GM23338 (cell line): ENCODE data around the gene STAM. TPM values are rescaled to one million over a fixed set of nuclear protein-coding genes. Genes with fewer than 3 reads are reported as not detected.

ENCODE experiments used
- ATAC-seq: fragments of 200-7000 bp; cut with Tn5 transposase; 3 replicates; pipeline ENCODE4 v1.9.1; 2020
- DNase-seq: peaks from one replicate; pipeline ENCODE4 v3.0.0-alpha.2; 2015; ENCODE audit warnings: low spot score
- H2AFZ ChIP-seq: fragments of 200-600 bp; sonication (generic); 2 replicates; pipeline ENCODE4 v1.8.0; 2016; ENCODE audit warnings: antibody characterized with exemption, mild to moderate bottlenecking, moderate library complexity
- H3F3A ChIP-seq: fragments of 200-600 bp; sonication (generic); replicated peaks from 2 replicates; pipeline ENCODE4 v1.8.0; 2017; ENCODE audit warnings: antibody characterized with exemption, mixed run types, low read depth
- H3K27ac ChIP-seq: fragments of 200-600 bp; sonication (generic); 2 replicates; pipeline ENCODE4 v1.6.1; 2016; ENCODE audit warnings: low read depth
- H3K27me3 ChIP-seq: fragments of 200-600 bp; sonication (generic); 2 replicates; pipeline ENCODE4 v1.8.0; 2016; ENCODE audit warnings: mild to moderate bottlenecking, mixed run types, moderate library complexity; ENCODE audit not compliant: insufficient read depth
- H3K36me3 ChIP-seq: fragments of 200-600 bp; sonication (generic); 2 replicates; pipeline ENCODE4 v1.8.0; 2016; ENCODE audit warnings: mild to moderate bottlenecking; ENCODE audit not compliant: insufficient read depth
- H3K4me1 ChIP-seq: fragments of 200-600 bp; sonication (generic); 2 replicates; pipeline ENCODE4 v1.8.0; 2016; ENCODE audit warnings: mild to moderate bottlenecking, moderate library complexity; ENCODE audit not compliant: insufficient read depth
- H3K4me2 ChIP-seq: fragments of 200-600 bp; sonication (generic); 2 replicates; pipeline ENCODE4 v1.7.1; 2017; ENCODE audit warnings: mixed run types
- H3K4me3 ChIP-seq: fragments of 200-600 bp; sonication (generic); 2 replicates; pipeline ENCODE4 v1.6.1; 2016; ENCODE audit warnings: mixed run types
- H3K79me2 ChIP-seq: fragments of 200-600 bp; sonication (generic); replicated peaks from 2 replicates; pipeline ENCODE4 v1.8.0; 2017; ENCODE audit warnings: mild to moderate bottlenecking; ENCODE audit not compliant: insufficient read depth
- H3K9me2 ChIP-seq: fragments of 200-600 bp; sonication (generic); 2 replicates; pipeline ENCODE4 v1.8.0; 2017; ENCODE audit not compliant: insufficient read depth
- H4K20me1 ChIP-seq: fragments of 200-600 bp; sonication (generic); replicated peaks from 2 replicates; pipeline ENCODE4 v1.8.0; 2017; ENCODE audit warnings: mild to moderate bottlenecking; ENCODE audit not compliant: insufficient read depth
- H3K27ac Mint-ChIP-seq: 2 replicates; pipeline ENCODE4 v1.8.0; 2020; ENCODE audit warnings: inconsistent platforms, mild to moderate bottlenecking, moderate library complexity, mixed read lengths
- H3K27me3 Mint-ChIP-seq: 3 replicates; pipeline ENCODE4 v1.8.0; 2022; ENCODE audit warnings: low read depth, mild to moderate bottlenecking, moderate library complexity, mixed read lengths, inconsistent platforms; ENCODE audit not compliant: insufficient read depth, poor library complexity
- H3K36me3 Mint-ChIP-seq: 3 replicates; pipeline ENCODE4 v1.8.0; 2021; ENCODE audit warnings: low read depth, mild to moderate bottlenecking, inconsistent platforms, moderate library complexity, mixed read lengths
- H3K4me1 Mint-ChIP-seq: 3 replicates; pipeline ENCODE4 v1.8.0; 2020; ENCODE audit warnings: mild to moderate bottlenecking, inconsistent platforms, mixed read lengths
- H3K4me3 Mint-ChIP-seq: 3 replicates; pipeline ENCODE4 v1.8.0; 2021; ENCODE audit warnings: moderate library complexity, mild to moderate bottlenecking, inconsistent platforms, mixed read lengths
- H3K9me3 Mint-ChIP-seq: 3 replicates; pipeline ENCODE4 v1.8.0; 2020; ENCODE audit warnings: moderate library complexity, mild to moderate bottlenecking, inconsistent platforms, mixed read lengths
- CREB1 ChIP-seq: fragments of 250-450 bp; sonication (Bioruptor Pico); IDR thresholded peaks from 2 replicates; pipeline ENCODE4 v1.5.0; 2020; ENCODE audit warnings: low read depth, mild to moderate bottlenecking, moderate library complexity
- ETS1 ChIP-seq: IDR thresholded peaks from 2 replicates; pipeline ENCODE4 v1.6.1; 2016; ENCODE audit warnings: antibody characterized with exemption
- EZH2 ChIP-seq: fragments of 200-600 bp; sonication (generic); IDR thresholded peaks from one replicate; pipeline ENCODE4 v1.8.0; 2017; ENCODE audit warnings: antibody characterized with exemption, mild to moderate bottlenecking, low read depth; ENCODE audit not compliant: unreplicated experiment
- JUNB ChIP-seq: IDR thresholded peaks from one replicate; pipeline ENCODE4 v1.6.1; 2016; ENCODE audit warnings: antibody characterized with exemption; ENCODE audit not compliant: unreplicated experiment
- NANOG ChIP-seq: IDR thresholded peaks from 2 replicates; pipeline ENCODE4 v1.6.1; 2016; ENCODE audit warnings: antibody characterized with exemption, borderline replicate concordance
- POLR2AphosphoS5 ChIP-seq: IDR thresholded peaks from 2 replicates; pipeline ENCODE4 v1.6.1; 2016; ENCODE audit warnings: antibody characterized with exemption, low read depth
- REST ChIP-seq: IDR thresholded peaks from one replicate; pipeline ENCODE4 v1.6.1; 2018; ENCODE audit warnings: antibody characterized with exemption; ENCODE audit not compliant: unreplicated experiment
- STAT1 ChIP-seq: IDR thresholded peaks from one replicate; pipeline ENCODE4 v1.6.1; 2016; ENCODE audit warnings: antibody characterized with exemption; ENCODE audit not compliant: unreplicated experiment
- ZNF114 ChIP-seq: fragments of 250-450 bp; sonication (Bioruptor Pico); IDR thresholded peaks from 2 replicates; pipeline ENCODE4 v1.5.0; 2020; ENCODE audit warnings: mild to moderate bottlenecking, moderate library complexity
- ZNF331 ChIP-seq: fragments of 250-450 bp; sonication (Bioruptor Pico); IDR thresholded peaks from 2 replicates; pipeline ENCODE4 v1.5.0; 2020; ENCODE audit warnings: low read depth, mild to moderate bottlenecking, moderate library complexity
- polyA plus RNA-seq: library from polyadenylated mRNA; unstranded; fragments of >200 nt; fragmentation: Nextera tagmentation; extraction: Ambion mirVana; gene quantifications from 2 replicates; pipeline ENCODE4 v1.2.1, GENCODE V29; 2016
- total RNA-seq: library from RNA; depleted of rRNA; stranded (reverse); fragments of >200 nt; shearing (Covaris generic); gene quantifications from 2 replicates; pipeline ENCODE4 v1.2.3, GENCODE V29; 2014
- TF ChIP-seq, protein P1 (sequence below): fragments of 250-450 bp; sonication (Bioruptor Pico); IDR thresholded peaks from 2 replicates; pipeline ENCODE4 v1.5.0; 2020; ENCODE audit warnings: mild to moderate bottlenecking, moderate library complexity
- TF ChIP-seq, protein P2 (sequence below), 2 experiments: fragments of 200-600 bp in 1 of 2; sonication (generic) in 1 of 2; conservative IDR thresholded peaks; 2 replicates each; pipeline versions ENCODE4 v1.5.1 to v1.6.1; 2016 to 2017; ENCODE audit warnings: antibody characterized with exemption in 2 of 2, low read depth in 2 of 2, mild to moderate bottlenecking in 2 of 2, moderate library complexity in 1 of 2

Gene STAM
- total and polyA plus RNA-seq, 2 experiments from 2014 or later, result 28.8 to 40.5 TPM

GRCh38 chr10:17633353-17633752 lies 10.6 kb upstream of the STAM start (continued):
- no peak for TF ChIP-seq ETS1
- TF ChIP-seq POLR2AphosphoS5, result no peak
- no peak for TF ChIP-seq NANOG

- Histone ChIP-seq H3K79me2 (peaks cover 15% of the 10 kb centered on the region), H3K36me3 (no peaks in the 10 kb centered on the region), H3K27me3 (no peaks in the 10 kb centered on the region), H3K9me2 (no peaks in the 10 kb centered on the region), H3F3A (no peaks in the 10 kb centered on the region), H4K20me1 (no peaks in the 10 kb centered on the region), H3K4me3 (no peak overlapping the region), H3K27ac (no peak overlapping the region), H3K4me2 (no peak overlapping the region), H3K4me1 (no peaks in the 10 kb centered on the region), H2AFZ (no peak overlapping the region)
- Mint-ChIP-seq H3K36me3 (no peaks in the 10 kb centered on the region), H3K27ac (no peak overlapping the region), H3K27me3 (no peaks in the 10 kb centered on the region), H3K4me1 (no peaks in the 10 kb centered on the region), H3K9me3 (no peaks in the 10 kb centered on the region), H3K4me3 (no peak overlapping the region)
- DNase-seq (no peak), ATAC-seq (no peak)
- TF ChIP-seq, protein P1, sequence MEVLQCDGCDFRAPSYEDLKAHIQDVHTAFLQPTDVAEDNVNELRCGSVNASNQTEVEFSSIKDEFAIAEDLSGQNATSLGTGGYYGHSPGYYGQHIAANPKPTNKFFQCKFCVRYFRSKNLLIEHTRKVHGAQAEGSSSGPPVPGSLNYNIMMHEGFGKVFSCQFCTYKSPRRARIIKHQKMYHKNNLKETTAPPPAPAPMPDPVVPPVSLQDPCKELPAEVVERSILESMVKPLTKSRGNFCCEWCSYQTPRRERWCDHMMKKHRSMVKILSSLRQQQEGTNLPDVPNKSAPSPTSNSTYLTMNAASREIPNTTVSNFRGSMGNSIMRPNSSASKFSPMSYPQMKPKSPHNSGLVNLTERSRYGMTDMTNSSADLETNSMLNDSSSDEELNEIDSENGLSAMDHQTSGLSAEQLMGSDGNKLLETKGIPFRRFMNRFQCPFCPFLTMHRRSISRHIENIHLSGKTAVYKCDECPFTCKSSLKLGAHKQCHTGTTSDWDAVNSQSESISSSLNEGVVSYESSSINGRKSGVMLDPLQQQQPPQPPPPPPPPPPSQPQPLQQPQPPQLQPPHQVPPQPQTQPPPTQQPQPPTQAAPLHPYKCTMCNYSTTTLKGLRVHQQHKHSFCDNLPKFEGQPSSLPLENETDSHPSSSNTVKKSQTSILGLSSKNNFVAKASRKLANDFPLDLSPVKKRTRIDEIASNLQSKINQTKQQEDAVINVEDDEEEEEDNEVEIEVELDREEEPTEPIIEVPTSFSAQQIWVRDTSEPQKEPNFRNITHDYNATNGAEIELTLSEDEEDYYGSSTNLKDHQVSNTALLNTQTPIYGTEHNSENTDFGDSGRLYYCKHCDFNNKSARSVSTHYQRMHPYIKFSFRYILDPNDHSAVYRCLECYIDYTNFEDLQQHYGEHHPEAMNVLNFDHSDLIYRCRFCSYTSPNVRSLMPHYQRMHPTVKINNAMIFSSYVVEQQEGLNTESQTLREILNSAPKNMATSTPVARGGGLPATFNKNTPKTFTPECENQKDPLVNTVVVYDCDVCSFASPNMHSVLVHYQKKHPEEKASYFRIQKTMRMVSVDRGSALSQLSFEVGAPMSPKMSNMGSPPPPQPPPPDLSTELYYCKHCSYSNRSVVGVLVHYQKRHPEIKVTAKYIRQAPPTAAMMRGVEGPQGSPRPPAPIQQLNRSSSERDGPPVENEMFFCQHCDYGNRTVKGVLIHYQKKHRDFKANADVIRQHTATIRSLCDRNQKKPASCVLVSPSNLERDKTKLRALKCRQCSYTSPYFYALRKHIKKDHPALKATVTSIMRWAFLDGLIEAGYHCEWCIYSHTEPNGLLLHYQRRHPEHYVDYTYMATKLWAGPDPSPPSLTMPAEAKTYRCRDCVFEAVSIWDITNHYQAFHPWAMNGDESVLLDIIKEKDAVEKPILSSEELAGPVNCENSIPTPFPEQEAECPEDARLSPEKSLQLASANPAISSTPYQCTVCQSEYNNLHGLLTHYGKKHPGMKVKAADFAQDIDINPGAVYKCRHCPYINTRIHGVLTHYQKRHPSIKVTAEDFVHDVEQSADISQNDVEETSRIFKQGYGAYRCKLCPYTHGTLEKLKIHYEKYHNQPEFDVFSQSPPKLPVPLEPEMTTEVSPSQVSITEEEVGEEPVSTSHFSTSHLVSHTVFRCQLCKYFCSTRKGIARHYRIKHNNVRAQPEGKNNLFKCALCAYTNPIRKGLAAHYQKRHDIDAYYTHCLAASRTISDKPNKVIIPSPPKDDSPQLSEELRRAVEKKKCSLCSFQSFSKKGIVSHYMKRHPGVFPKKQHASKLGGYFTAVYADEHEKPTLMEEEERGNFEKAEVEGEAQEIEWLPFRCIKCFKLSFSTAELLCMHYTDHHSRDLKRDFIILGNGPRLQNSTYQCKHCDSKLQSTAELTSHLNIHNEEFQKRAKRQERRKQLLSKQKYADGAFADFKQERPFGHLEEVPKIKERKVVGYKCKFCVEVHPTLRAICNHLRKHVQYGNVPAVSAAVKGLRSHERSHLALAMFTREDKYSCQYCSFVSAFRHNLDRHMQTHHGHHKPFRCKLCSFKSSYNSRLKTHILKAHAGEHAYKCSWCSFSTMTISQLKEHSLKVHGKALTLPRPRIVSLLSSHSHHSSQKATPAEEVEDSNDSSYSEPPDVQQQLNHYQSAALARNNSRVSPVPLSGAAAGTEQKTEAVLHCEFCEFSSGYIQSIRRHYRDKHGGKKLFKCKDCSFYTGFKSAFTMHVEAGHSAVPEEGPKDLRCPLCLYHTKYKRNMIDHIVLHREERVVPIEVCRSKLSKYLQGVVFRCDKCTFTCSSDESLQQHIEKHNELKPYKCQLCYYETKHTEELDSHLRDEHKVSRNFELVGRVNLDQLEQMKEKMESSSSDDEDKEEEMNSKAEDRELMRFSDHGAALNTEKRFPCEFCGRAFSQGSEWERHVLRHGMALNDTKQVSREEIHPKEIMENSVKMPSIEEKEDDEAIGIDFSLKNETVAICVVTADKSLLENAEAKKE (CRISPR knock-in tag), result no peak
- no peak for TF ChIP-seq EZH2
- no peak for TF ChIP-seq STAT1
- no peak for TF ChIP-seq ZNF114 (CRISPR knock-in tag)
- no peak for TF ChIP-seq NANOG
- TF ChIP-seq ETS1, result no peak
- no peak for TF ChIP-seq POLR2AphosphoS5
- TF ChIP-seq, protein P2, sequence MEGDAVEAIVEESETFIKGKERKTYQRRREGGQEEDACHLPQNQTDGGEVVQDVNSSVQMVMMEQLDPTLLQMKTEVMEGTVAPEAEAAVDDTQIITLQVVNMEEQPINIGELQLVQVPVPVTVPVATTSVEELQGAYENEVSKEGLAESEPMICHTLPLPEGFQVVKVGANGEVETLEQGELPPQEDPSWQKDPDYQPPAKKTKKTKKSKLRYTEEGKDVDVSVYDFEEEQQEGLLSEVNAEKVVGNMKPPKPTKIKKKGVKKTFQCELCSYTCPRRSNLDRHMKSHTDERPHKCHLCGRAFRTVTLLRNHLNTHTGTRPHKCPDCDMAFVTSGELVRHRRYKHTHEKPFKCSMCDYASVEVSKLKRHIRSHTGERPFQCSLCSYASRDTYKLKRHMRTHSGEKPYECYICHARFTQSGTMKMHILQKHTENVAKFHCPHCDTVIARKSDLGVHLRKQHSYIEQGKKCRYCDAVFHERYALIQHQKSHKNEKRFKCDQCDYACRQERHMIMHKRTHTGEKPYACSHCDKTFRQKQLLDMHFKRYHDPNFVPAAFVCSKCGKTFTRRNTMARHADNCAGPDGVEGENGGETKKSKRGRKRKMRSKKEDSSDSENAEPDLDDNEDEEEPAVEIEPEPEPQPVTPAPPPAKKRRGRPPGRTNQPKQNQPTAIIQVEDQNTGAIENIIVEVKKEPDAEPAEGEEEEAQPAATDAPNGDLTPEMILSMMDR (conservative IDR thresholded peaks at IDR 0.05; ENCODE audit: low read depth in 2 of 2), result no peak
- no peak for TF ChIP-seq REST
- TF ChIP-seq CREB1 (CRISPR knock-in tag), result no peak
- no peak for TF ChIP-seq JUNB
- no peak for TF ChIP-seq ZNF331
Observed at GRCh38 chr10:17637869-17638268, 6.1 kb upstream of the STAM start.
